RCC 7860 (cell line): ENCODE data around the gene SORBS2.
A peak's percentile ranks its signal among the peaks of the same experiment; 100 is the strongest.
"Not testable (repeated sequence)": the region's sequence is repeated elsewhere in the genome, so short reads cannot be mapped to it uniquely, and the experiment has no call there.

Experiments
- DNase-seq: peaks from one replicate; pipeline ENCODE4 v3.0.0-alpha.2; 2015; ENCODE audit warnings: low spot score
- FAIRE-seq: peaks from 2 replicates; lab custom pipeline; 2012; peaks lifted over from hg19 to GRCh38; lab: Jason Lieb, UNC

SORBS2 gene

GRCh38 chr4:185811509-185812364 is at the start of gene SORBS2:
Gene SORBS2 (minus strand): TSS chr4:185812194. CDS start chr4:185690571, 121,623 bp downstream.
- DNase-seq, result peak; percentile 39
- FAIRE-seq, result no peak

GRCh38 chr4:185859111-185859510 is 47.1 kb upstream of the SORBS2 start:
- FAIRE-seq (no peak), DNase-seq (no peak)

GRCh38 chr4:185857561-185857960 is 45.6 kb upstream of the SORBS2 start:
- DNase-seq, result not testable (repeated sequence)

GRCh38 chr4:185853841-185854240 is 41.8 kb upstream of the SORBS2 start:
- DNase-seq, result no peak
- FAIRE-seq, result no peak

More at GRCh38 chr4:185857561-185857960, 45.6 kb upstream of the SORBS2 start:
- not testable (repeated sequence) for FAIRE-seq

GRCh38 chr4:185852961-185853360 is 41.0 kb upstream of the SORBS2 start:
- no peak for DNase-seq
- FAIRE-seq, result no peak

- FAIRE-seq (no peak), DNase-seq (no peak)
These were observed 37.9 kb upstream of the SORBS2 start for GRCh38 chr4:185849664-185850550.

- peak; percentile 3 for DNase-seq
- FAIRE-seq, result no peak
These were observed 35.5 kb upstream of the SORBS2 start for GRCh38 chr4:185847352-185848097.

DNA sequence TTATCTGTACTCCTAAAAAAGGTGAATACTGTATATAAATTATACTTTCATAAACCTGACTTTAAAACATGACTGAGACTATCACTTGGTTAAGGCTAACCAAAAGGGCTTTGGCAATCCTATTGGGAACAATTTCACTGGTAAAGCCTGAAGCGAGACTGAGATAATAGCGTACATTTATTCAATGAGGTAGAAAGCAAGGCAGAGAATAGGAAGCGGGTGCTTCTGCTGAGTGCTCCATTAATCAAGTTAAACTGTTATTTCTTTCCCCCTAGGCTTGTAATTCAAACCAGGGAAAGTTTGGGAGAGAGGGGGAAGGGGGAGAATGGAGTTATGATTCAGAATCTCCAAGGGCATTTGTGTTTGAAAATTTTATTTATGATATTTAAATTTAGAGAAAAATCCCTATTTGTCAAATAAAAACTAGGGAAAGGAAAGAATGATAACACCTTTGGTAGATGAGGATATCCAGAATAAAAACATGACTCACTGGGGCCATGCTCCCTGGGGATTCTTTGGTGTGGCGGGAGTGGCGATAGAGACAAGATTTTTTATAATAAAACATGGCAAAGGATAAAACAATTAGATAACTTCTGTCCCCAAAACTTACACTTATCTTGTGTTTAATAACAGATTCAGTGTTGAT is 34.6 kb upstream of the SORBS2 start:
- DNase-seq (no peak), FAIRE-seq (no peak)

GRCh38 chr4:185845966-185846365 is 34.0 kb upstream of the SORBS2 start:
- no peak for FAIRE-seq
- no peak for DNase-seq

GRCh38 chr4:185841451-185841850 is 29.5 kb upstream of the SORBS2 start:
- FAIRE-seq (no peak), DNase-seq (no peak)

- DNase-seq, result no peak
- FAIRE-seq, result no peak
These were observed 29.0 kb upstream of the SORBS2 start for GRCh38 chr4:185840953-185841352.

DNA sequence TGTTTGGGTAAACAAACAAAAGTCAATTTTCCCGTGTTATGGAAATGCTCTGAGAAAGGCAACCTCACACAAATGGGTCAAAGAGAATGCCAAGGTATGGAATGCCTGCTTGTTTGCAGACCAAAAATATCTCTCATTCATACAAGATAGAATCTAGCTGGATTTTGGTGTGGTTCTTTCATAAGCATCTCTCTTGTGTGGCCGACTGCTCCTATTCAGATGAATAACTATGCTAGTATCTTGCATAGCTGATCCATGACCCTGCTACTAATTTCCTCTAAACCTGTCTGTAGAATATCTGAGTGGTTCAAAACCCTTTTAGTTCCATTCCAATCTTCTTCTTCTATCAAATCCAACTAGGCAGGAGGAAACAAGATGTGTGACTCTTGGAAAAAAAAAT is 28.2 kb upstream of the SORBS2 start:
- DNase-seq (no peak), FAIRE-seq (no peak)

DNA sequence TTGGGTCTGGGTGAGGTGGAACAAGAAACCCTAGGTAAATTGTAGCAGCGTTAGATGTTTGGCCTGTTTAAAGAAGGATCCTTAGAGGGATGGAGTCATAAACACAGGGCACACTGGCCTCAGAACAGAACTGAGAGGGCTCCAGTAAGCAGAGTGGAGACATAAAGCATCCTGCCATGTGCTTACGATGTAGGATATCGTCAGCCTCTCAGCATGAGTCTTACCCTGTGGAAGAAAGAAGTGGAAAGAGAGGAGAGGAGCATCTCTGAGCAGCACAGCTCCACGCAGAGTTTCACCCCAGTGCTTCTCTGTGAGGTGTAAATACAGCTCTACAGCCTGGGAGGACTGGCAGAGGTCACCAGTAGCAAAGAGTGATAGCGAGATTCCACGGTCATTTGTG is 27.8 kb upstream of the SORBS2 start:
- DNase-seq (no peak), FAIRE-seq (no peak)

- DNase-seq (peak; percentile 81), FAIRE-seq (peak; percentile 83)
These were observed 27.3 kb upstream of the SORBS2 start for GRCh38 chr4:185839194-185839712.

GRCh38 chr4:185838514-185839193 is 26.7 kb upstream of the SORBS2 start:
- FAIRE-seq (no peak), DNase-seq (no peak)

GRCh38 chr4:185838104-185838452 is 26.1 kb upstream of the SORBS2 start:
- FAIRE-seq (no peak), DNase-seq (no peak)

GRCh38 chr4:185837415-185838103 is 25.6 kb upstream of the SORBS2 start:
- no peak for DNase-seq
- FAIRE-seq, result no peak

DNA sequence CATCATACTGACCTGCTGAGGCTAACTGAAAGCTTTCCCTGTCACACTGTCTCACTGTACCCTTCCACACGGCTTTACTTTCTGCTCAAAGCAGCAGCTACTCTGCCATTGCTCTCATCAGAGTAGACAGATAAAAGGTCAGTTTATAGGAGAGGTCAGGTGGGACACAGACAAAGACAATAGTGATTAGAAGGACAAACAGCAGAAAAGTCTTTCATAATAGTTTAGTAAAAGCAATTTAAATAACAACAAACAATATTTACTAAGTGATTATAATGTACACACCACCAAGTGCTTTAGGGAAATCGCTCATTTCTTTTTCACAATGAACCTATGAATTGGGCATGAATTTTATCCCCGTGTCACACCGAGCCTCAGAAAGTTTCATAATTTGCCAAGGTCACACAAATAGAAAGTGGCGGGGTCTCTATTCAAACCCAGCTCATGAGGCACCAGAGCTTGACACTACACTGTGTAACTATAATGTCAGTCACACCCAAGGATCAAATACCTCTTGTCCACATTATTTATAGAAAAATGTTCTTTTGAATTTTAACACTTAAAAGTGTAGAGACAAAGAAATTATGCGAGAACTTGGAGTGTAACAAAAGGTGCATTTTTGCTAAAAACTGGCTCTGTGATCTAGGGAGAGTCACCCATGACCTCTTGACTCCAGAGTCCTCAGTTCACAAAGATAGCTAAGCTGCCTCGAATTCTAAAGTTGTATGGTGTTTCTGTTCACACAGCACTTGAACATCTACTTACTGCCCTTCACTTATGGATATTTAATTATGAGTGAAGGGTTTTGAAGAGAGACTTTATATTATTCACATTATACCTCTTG is 24.5 kb upstream of the SORBS2 start:
- DNase-seq (no peak), FAIRE-seq (no peak)
